AG04449 (cell line): ENCODE data around the gene CCDC69.

Source experiments
- CTCF ChIA-PET: fragments of 350-600 bp; formaldehyde crosslinking; extraction: SDS; loops from one replicate; lab custom pipeline; 2021; ENCODE audit warnings: antibody characterized with exemption; lab: Yijun Ruan, JAX
- POLR2A ChIA-PET: fragments of 400-600, 350-600 bp; formaldehyde crosslinking; extraction: SDS; loops from one replicate; lab custom pipeline; 2020; ENCODE audit warnings: antibody characterized with exemption, inconsistent platforms; lab: Yijun Ruan, JAX
- DNase-seq: peaks from one replicate; pipeline ENCODE4 v3.0.0-alpha.2; 2010; ENCODE audit warnings: low read depth, low spot score
- H3K4me3 ChIP-seq: 2 replicates; pipeline ENCODE4 v1.5.1; 2011; ENCODE audit warnings: low read depth, mild to moderate bottlenecking, control low read depth, low read length
- TF ChIP-seq, protein P1 (sequence below): IDR thresholded peaks from one replicate; pipeline ENCODE4 v1.5.1; 2011; ENCODE audit warnings: mild to moderate bottlenecking, moderate library complexity, low read length, control low read depth, inconsistent platforms; ENCODE audit not compliant: insufficient read depth; ENCODE audit errors: missing control alignments

Gene CCDC69

DNA sequence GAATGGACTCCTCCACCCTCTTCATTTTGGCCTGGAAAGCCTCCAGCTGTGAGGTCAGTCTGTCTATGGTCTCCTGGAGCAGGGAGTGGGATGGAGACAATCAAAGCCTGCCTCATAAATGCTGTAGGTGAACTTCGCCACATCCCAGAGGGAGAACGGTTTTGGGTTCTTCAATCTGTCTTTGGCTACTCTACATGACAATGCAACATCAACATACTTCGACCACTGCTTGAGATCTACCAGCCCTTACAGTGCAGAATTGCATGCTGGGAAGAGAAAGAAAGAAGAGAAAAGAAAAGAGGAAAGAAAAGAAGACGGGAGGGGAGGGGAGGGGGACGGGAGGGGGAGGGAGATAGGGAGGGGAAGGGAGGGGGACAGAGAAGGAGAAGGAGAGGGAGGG is 37.8 kb downstream of the CCDC69 start:
- ChIA-PET POLR2A (no interaction called here), CTCF (no interaction called here)
- no peak for DNase-seq
- TF ChIP-seq, protein P1, sequence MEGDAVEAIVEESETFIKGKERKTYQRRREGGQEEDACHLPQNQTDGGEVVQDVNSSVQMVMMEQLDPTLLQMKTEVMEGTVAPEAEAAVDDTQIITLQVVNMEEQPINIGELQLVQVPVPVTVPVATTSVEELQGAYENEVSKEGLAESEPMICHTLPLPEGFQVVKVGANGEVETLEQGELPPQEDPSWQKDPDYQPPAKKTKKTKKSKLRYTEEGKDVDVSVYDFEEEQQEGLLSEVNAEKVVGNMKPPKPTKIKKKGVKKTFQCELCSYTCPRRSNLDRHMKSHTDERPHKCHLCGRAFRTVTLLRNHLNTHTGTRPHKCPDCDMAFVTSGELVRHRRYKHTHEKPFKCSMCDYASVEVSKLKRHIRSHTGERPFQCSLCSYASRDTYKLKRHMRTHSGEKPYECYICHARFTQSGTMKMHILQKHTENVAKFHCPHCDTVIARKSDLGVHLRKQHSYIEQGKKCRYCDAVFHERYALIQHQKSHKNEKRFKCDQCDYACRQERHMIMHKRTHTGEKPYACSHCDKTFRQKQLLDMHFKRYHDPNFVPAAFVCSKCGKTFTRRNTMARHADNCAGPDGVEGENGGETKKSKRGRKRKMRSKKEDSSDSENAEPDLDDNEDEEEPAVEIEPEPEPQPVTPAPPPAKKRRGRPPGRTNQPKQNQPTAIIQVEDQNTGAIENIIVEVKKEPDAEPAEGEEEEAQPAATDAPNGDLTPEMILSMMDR, result no peak
- H3K4me3 ChIP-seq, result no peak overlapping the region

DNA sequence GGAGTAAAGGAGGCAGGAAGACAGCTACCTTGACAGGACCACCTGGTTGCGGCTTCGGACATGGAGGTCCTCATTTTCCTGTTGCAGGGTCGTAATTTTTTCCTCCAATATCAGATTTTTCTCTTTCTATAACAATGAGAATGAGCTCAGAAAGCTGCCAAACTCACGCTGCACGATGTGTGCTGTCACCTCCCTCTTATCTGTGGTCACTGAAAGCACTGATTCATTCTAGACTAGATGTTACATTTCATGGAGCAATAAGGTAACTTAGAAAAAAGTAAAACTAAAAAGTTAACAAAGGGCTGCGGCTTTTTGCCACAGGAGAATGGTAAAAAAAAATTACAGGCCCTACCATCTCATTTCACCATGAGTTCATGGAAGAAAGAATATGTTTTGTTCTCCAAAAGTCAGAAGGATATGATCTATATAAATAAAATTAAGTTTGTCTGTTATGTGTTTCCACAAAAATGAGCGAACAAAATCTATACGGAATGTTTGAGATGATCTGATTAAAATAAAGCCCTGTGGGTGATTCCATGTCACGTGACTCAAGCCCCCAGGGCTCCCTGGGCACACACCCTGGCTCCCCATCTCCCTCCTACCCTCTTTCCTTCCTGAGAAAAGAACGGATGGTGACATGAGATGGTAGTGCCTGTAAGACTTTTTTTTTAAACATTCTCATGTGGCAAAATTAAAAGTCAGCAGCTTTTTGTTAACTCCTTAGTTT is 39.4 kb downstream of the CCDC69 start:
- DNase-seq, result no peak
- ChIA-PET CTCF (no interaction called here), POLR2A (no interaction called here)
- TF ChIP-seq, protein P1, result no peak
- no peak overlapping the region for H3K4me3 ChIP-seq

DNA sequence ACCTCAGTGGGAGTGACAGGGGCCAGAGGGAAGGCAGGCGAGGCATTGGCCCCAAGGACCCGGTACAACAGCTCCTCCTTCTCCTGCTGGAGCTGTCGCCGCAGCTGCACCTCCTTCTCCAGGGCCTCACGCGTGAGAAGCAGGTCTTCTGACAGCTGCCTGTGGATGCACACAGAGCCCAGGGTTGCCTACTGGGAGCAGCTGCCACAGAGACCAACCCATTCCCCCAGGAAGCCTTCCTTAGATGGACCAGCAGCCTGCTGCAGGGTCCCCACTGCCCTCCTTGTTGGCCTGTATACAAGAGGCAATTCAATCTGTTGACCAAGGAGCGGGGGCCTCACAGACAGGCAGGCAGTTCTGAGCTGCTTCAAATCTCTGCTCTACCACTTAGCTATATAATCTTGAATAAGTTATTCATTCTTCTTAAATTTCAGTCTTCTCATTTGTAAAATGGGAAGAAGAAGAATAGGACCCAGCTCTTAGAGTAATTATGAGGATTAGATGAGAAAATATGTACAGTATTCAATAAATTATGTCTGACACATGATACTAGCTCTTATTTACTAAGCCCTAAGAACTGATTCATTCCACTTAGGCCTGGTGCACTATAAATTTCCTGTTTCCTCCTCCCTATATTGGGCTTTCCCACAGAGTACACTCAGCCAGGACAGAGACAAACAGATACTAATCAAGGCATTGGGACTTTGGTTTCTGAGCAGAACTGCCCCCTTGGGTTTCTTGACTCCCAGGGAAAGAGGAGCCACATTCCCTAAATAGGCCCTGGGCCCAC is 40.2 kb downstream of the CCDC69 start:
- no peak overlapping the region for H3K4me3 ChIP-seq
- DNase-seq, result no peak
- TF ChIP-seq, protein P1, result no peak
- ChIA-PET CTCF (interaction anchor here (2.0 kb wide), 1 partner anchor 19 kb away, joined by 9 read pairs; no protein-coding TSS in a partner anchor), POLR2A (no interaction called here)

DNA sequence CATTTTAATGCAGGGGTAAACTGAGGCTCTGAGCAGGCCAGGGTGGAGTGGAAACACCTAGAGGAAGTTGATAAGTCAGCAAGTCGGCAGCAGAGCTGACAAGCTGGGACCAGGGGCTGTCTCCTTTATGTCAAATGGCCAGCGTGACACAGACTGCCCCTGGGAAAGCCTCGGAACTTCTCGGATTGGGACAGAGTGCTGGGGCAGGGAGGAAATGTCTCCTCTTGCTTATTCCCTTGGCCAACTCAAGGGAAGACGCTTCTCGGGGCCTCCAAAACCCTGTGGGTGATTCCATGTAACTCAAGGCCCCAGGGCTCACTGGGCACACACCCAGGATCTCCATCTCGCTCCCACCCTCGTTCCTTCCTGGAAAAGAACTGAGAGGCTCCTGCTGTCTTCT is 40.9 kb downstream of the CCDC69 start:
- ChIA-PET POLR2A (no interaction called here), CTCF (interaction anchor here (2.0 kb wide), 1 partner anchor 18 kb away, joined by 9 read pairs; no protein-coding TSS in a partner anchor)
- TF ChIP-seq, protein P1, result no peak
- no peak for DNase-seq
- H3K4me3 ChIP-seq, result no peak overlapping the region

DNA sequence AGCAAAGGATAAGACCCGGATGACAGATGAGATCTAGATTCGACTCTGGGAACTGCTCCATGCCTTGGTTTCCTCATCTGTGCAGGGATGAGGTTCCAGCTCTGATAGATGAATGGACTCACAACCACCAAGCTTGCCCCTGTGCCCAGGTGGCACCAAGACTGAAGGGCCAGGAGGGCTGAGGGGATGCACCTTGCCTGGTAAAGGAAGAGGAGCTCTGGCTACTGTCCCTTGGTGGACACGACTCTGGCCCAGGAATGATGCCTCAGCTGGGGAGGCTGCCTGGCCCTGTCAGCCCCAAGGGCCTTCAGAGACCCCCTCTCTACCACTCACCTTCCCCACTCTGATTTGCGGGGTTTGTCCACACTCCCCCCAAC is 41.4 kb downstream of the CCDC69 start:
- ChIA-PET CTCF (interaction anchor here (2.0 kb wide), 1 partner anchor 18 kb away, joined by 9 read pairs; no protein-coding TSS in a partner anchor), POLR2A (no interaction called here)
- no peak for DNase-seq
- H3K4me3 ChIP-seq, result no peak overlapping the region
- TF ChIP-seq, protein P1, result no peak
